Measurements from ENCODE around the gene CASZ1. TPM values are rescaled to one million over a fixed set of nuclear protein-coding genes. Genes with fewer than 3 reads are reported as not detected.

CASZ1 gene
- total and polyA plus RNA-seq, 12 donors = 2.5 to 35.2 (median 7.0) TPM

- Histone ChIP-seq H3K27me3 (no peaks in the 10 kb centered on the region), H3K36me3 (replicated peaks in 1 of 2) (no peaks in the 10 kb centered on the region), H3K27ac (peak overlapping the region in 1 of 5 donors; percentile 17), H3K4me3 (no peak overlapping the region), H3K4me1 (replicated peaks in 1 of 2) (peaks cover 0 to 8% of the 10 kb centered on the region in 2 donors), H3K9me3 (replicated peaks in 1 of 3) (no peaks in the 10 kb centered on the region)
- 25 to 46% (median 32%) methylated on average over 9 to 27 of the region's 27 CpGs for WGBS, 4 donors
- peak; percentile 39 to 82 (median 60) for DNase-seq
- intact Hi-C loops (cut with DNase I) = no loop called here
- TF ChIP-seq POLR2A (IDR thresholded peaks at IDR 0.05) = no peak
- TF ChIP-seq, protein P1, sequence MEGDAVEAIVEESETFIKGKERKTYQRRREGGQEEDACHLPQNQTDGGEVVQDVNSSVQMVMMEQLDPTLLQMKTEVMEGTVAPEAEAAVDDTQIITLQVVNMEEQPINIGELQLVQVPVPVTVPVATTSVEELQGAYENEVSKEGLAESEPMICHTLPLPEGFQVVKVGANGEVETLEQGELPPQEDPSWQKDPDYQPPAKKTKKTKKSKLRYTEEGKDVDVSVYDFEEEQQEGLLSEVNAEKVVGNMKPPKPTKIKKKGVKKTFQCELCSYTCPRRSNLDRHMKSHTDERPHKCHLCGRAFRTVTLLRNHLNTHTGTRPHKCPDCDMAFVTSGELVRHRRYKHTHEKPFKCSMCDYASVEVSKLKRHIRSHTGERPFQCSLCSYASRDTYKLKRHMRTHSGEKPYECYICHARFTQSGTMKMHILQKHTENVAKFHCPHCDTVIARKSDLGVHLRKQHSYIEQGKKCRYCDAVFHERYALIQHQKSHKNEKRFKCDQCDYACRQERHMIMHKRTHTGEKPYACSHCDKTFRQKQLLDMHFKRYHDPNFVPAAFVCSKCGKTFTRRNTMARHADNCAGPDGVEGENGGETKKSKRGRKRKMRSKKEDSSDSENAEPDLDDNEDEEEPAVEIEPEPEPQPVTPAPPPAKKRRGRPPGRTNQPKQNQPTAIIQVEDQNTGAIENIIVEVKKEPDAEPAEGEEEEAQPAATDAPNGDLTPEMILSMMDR (IDR thresholded peaks at IDR 0.05) = no peak
Measured at GRCh38 chr1:10736634-10737586, 59.5 kb downstream of the CASZ1 start.

DNA sequence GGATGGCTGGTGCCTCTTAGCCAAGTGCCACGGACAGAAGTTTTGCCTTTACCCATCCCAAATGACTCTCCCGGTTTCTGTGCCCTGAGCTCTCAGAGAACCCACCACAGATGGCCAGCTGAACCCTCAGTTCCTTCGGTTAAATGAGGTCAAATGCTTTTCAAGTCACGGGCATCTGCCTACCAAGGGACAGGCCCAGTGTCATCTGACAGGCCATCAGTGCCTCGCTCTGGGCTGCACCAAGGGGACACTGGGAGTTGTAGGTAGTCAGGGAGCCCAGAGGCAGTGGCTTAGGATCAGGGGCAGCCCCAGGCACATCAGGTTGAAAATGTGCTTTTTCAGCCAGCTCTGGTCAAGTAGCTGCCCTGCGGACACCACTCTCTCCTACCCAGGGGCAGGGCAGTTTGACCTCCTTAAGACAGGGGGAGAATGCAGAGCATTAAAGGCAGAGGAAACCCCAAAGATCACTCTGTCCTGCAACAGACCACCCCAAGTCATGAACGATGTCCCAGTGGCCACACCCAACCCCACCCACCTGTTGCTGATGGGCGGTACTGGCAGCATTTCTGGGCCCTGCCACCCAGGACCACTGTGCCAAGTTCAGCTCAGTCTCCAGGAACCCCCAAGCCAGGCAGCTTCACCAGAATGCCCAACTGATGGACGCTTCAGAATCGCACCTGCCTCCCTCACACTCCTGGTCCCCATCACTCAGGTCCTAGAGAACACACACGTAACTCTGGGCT is 60.7 kb downstream of the CASZ1 start:
- no peaks in the 10 kb centered on the region for H3K27me3 ChIP-seq
- 65 to 86% (median 73%) methylated on average over 4 to 11 of the region's 11 CpGs for WGBS, 4 donors
- H3K9me3 ChIP-seq (replicated peaks in 1 of 3) = no peaks in the 10 kb centered on the region
- intact Hi-C loops (cut with DNase I) = no loop called here
- no peak overlapping the region for H3K4me3 ChIP-seq
- peaks cover 0 to 8% of the 10 kb centered on the region in 2 donors for H3K4me1 ChIP-seq (replicated peaks in 1 of 2)
- H3K27ac ChIP-seq = peak overlapping the region in 1 of 5 donors; percentile 38
- H3K36me3 ChIP-seq (replicated peaks in 1 of 2) = no peaks in the 10 kb centered on the region
- TF ChIP-seq, protein P1 (IDR thresholded peaks at IDR 0.05) = no peak
- TF ChIP-seq POLR2A (IDR thresholded peaks at IDR 0.05) = no peak
- peak in 1 of 7 donors; percentile 78 for DNase-seq

- intact Hi-C loops (cut with DNase I) = no loop called here
- Histone ChIP-seq H3K9me3 (replicated peaks in 1 of 3) (no peaks in the 10 kb centered on the region), H3K4me3 (no peak overlapping the region), H3K4me1 (replicated peaks in 1 of 2) (peaks cover 0 to 8% of the 10 kb centered on the region in 2 donors), H3K27me3 (no peaks in the 10 kb centered on the region), H3K27ac (peak overlapping the region in 1 of 5 donors; percentile 38), H3K36me3 (replicated peaks in 1 of 2) (no peaks in the 10 kb centered on the region)
- DNase-seq = no peak
- 69 to 76% (median 72%) methylated on average over 24 of the region's 24 CpGs for WGBS, 4 donors
- TF ChIP-seq, protein P1 (IDR thresholded peaks at IDR 0.05) = no peak
Measured at GRCh38 chr1:10734962-10735544, 61.4 kb downstream of the CASZ1 start.

DNA sequence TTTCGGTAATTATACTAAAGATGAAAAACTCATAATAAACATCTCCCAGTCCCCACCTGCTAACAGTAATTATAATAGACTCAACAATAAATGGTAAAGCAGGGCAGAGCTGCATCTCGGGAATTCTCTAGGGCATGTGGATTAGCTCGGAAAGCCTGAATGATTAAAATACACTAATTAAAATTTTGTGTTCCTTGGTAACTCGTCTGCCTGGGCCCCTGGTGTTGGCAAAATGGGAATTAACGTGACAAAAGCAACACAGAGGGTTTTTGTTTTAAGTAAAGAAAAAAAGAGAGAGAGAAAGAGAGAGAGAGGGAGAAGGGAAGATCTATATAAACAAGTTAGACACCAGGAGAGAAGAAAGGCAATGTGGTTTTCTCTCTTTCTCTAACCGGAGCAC is 62.1 kb downstream of the CASZ1 start:
- no peaks in the 10 kb centered on the region for H3K36me3 ChIP-seq (replicated peaks in 1 of 2)
- no peak for DNase-seq
- 78 to 81% (median 79%) methylated on average over 6 of the region's 6 CpGs for WGBS, 4 donors
- H3K4me3 ChIP-seq = no peak overlapping the region
- intact Hi-C loops (cut with DNase I) = no loop called here
- no peaks in the 10 kb centered on the region for H3K27me3 ChIP-seq
- peak overlapping the region in 1 of 5 donors; percentile 17 for H3K27ac ChIP-seq
- TF ChIP-seq POLR2A (IDR thresholded peaks at IDR 0.05) = no peak
- TF ChIP-seq, protein P1 (IDR thresholded peaks at IDR 0.05) = no peak
- peaks cover 0 to 8% of the 10 kb centered on the region in 2 donors for H3K4me1 ChIP-seq (replicated peaks in 1 of 2)
- no peaks in the 10 kb centered on the region for H3K9me3 ChIP-seq (replicated peaks in 1 of 3)

Data from adrenal gland (tissue), 12 donors.